K562 (cell line): ENCODE data around the gene PRDM12. TPM values are rescaled to one million over a fixed set of nuclear protein-coding genes. Genes with fewer than 3 reads are reported as not detected.

Source experiments
- BRD4 ChIP-seq: fragments of 200-600 bp; sonication (generic); IDR thresholded peaks from 2 replicates; pipeline ENCODE4 v1.6.1; 2017; ENCODE audit warnings: inconsistent platforms
- BRD9 ChIP-seq: fragments of 450-650 bp; IDR thresholded peaks from 2 replicates; pipeline ENCODE4 v1.6.1; 2018; ENCODE audit warnings: low read depth; ENCODE audit not compliant: partially characterized antibody
- EHMT2 ChIP-seq: fragments of 450-650 bp; IDR thresholded peaks from 2 replicates; pipeline ENCODE4 v1.6.1; 2018; ENCODE audit warnings: antibody characterized with exemption
- FOSL1 ChIP-seq: fragments of 200-800 bp; sonication (Bioruptor generic); conservative IDR thresholded peaks from 2 replicates; pipeline ENCODE4 v1.6.1; 2016; ENCODE audit warnings: missing genetic modification characterization, missing compliant biosample characterization
- FOXA3 ChIP-seq, 2 experiments: fragments of 450-650 bp in 1 of 2; sonication (generic) in 1 of 2; formaldehyde crosslinking; IDR thresholded peaks in 1 of 2; conservative IDR thresholded peaks in 1 of 2; 2 replicates each; pipeline versions ENCODE4 v1.4.0 to v1.8.0; 2020 to 2022; ENCODE audit warnings: mild to moderate bottlenecking in 2 of 2, missing genetic modification reagents in 1 of 2
- FOXP1 ChIP-seq: sonication (generic); formaldehyde crosslinking; IDR thresholded peaks from 2 replicates; pipeline ENCODE4 v1.8.0; 2022; ENCODE audit warnings: mild to moderate bottlenecking, missing genetic modification reagents
- HNRNPL ChIP-seq: fragments of 200-400 bp; formaldehyde crosslinking; IDR thresholded peaks from 2 replicates; pipeline ENCODE4 v1.6.1; 2017; ENCODE audit warnings: low read depth, mild to moderate bottlenecking, low read length
- HNRNPUL1 ChIP-seq: fragments of 200-400 bp; formaldehyde crosslinking; IDR thresholded peaks from 2 replicates; pipeline ENCODE4 v1.6.1; 2017; ENCODE audit warnings: low read length
- KAT7 ChIP-seq: sonication (generic); formaldehyde crosslinking; IDR thresholded peaks from 2 replicates; pipeline ENCODE4 v1.8.0; 2022; ENCODE audit warnings: missing genetic modification reagents, mild to moderate bottlenecking, borderline replicate concordance
- KDM4B ChIP-seq, 2 experiments: fragments of 450-650 bp in 1 of 2; sonication (generic) in 1 of 2; IDR thresholded peaks; 2 replicates each; pipeline ENCODE4 v1.6.1; 2016 to 2017; ENCODE audit warnings: borderline replicate concordance in 2 of 2, antibody characterized with exemption in 1 of 2, low read depth in 1 of 2, mild to moderate bottlenecking in 1 of 2
- MAFF ChIP-seq: IDR thresholded peaks from 2 replicates; pipeline ENCODE4 v1.6.1; 2012; ENCODE audit warnings: low read length, improper control_type of control experiment
- MCM3 ChIP-seq: fragments of 450-650 bp; IDR thresholded peaks from 2 replicates; pipeline ENCODE4 v1.6.1; 2016
- MED1 ChIP-seq: sonication (generic); formaldehyde crosslinking; IDR thresholded peaks from 2 replicates; pipeline ENCODE4 v1.8.1; 2023; ENCODE audit warnings: missing genetic modification reagents, borderline replicate concordance
- NONO ChIP-seq, 2 experiments: fragments of 200-400 bp in 1 of 2; fragments of 450-650 bp in 1 of 2; formaldehyde crosslinking in 1 of 2; IDR thresholded peaks; 2 replicates each; pipeline ENCODE4 v1.6.1; 2017; ENCODE audit warnings: low read depth in 2 of 2, mild to moderate bottlenecking in 2 of 2, moderate library complexity in 2 of 2, low read length in 1 of 2
- NR3C1 ChIP-seq: sonication (generic); formaldehyde crosslinking; IDR thresholded peaks from 2 replicates; pipeline ENCODE4 v1.8.1; 2022; ENCODE audit warnings: missing genetic modification reagents
- RNF2 ChIP-seq: sonication (generic); IDR thresholded peaks from 2 replicates; pipeline ENCODE4 v1.6.1; 2016
- TSC22D4 ChIP-seq: fragments of 450-650 bp; IDR thresholded peaks from 2 replicates; pipeline ENCODE4 v1.6.1; 2016; ENCODE audit warnings: missing genetic modification characterization, missing biosample characterization, control low read depth
- ZEB2 ChIP-seq: fragments of 450-650 bp; IDR thresholded peaks from 2 replicates; pipeline ENCODE4 v1.6.1; 2016
- ZFP30 ChIP-seq: fragments of 250-450 bp; sonication (Bioruptor Pico); IDR thresholded peaks from 2 replicates; pipeline ENCODE4 v1.8.0; 2022; ENCODE audit warnings: moderate library complexity, mild to moderate bottlenecking, inconsistent platforms, borderline replicate concordance
- ZNF253 ChIP-seq: fragments of 250-450 bp; sonication (Bioruptor Pico); conservative IDR thresholded peaks from 2 replicates; pipeline ENCODE4 v1.6.1; 2021; ENCODE audit warnings: mild to moderate bottlenecking
- polyA plus RNA-seq, 8 experiments: library from polyadenylated mRNA; depleted of rRNA in 4 of 8; stranded (reverse) in 5 of 8; unstranded in 3 of 8; fragments of >200 nt; fragmentation: Nextera tagmentation in 2 of 8; fragmentation: Illumina TruSeq in 1 of 8; extraction: Ambion mirVana in 2 of 8; extraction: Trizol in 1 of 8; gene quantifications; 2 replicates each; pipeline versions ENCODE4 v1.2.1 to v1.2.3, GENCODE V29; 2011 to 2014; ENCODE audit warnings: inconsistent platforms in 1 of 8, missing spikeins in 1 of 8
- total RNA-seq, 7 experiments: library from RNA; depleted of rRNA in 6 of 7; stranded (reverse); fragments of >200 nt in 6 of 7; fragmentation: Illumina TruSeq in 2 of 7; extraction: Trizol in 2 of 7; gene quantifications; 2 replicates each; pipeline versions ENCODE4 v1.2.1 to v1.2.3, GENCODE V29; 2011 to 2021; ENCODE audit warnings: low replicate concordance in 1 of 7
- TF ChIP-seq, protein P1 (sequence below): fragments of 250-450 bp; sonication (Bioruptor Pico); IDR thresholded peaks from 2 replicates; pipeline ENCODE4 v1.5.0; 2020; ENCODE audit warnings: mild to moderate bottlenecking
- TF ChIP-seq, protein P2 (sequence below): fragments of 250-450 bp; sonication (Bioruptor Pico); IDR thresholded peaks from 2 replicates; pipeline ENCODE4 v1.4.0; 2020
- TF ChIP-seq, protein P3 (sequence below): fragments of 250-450 bp; sonication (Bioruptor Pico); IDR thresholded peaks from 2 replicates; pipeline ENCODE4 v1.5.0; 2021

The PRDM12 gene
- total and polyA plus RNA-seq, 9 of the 15 experiments (the other 6 are each of a cell fraction or from before 2014, with no cell fraction given), result 0.04 to 0.22 (median 0.07) TPM; not detected in 3

DNA sequence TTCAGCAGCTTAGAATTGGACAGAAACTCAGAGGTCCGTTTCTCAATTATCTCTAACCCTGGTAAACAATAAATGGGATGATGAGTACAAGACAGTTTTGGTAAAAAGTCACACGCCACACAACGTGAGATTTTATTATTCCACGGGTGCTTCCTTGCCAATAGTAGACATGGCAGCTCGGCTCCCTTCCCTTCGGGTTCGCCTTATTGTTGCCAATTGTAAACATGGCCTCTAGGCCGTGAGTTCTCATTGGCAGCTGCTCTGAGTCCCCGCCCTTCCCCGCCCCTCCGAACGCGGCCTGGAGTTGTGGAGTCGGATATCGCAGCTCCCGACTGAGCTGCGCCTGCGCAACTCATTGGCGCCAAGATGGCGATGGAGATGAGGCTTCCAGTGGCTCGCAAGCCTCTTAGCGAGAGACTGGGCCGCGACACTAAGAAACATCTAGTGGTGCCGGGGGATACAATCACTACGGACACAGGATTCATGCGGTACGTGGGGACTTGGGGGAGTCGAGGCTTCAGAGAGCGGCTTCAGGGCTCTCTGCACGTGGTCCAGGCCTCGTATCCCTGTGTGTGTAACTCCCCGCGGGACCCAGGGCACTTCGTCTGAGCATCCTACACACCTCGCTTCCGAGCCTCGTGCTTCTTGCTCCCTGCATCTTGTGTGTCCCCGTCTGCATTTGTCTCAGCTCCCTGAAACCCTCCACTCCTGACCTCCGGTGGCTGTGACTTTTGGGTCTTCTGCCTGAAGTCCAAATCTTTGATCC lies 29.2 kb downstream of the PRDM12 start, which contains the start of gene EXOSC2 (continued):
- no peak for TF ChIP-seq FOSL1
- peak; percentile 18 to 98; a peak in 2 of 4 replicates for TF ChIP-seq FOXA3 (CRISPR knock-in tag; conservative IDR thresholded peaks at IDR 0.05 in 1 of 2, IDR thresholded peaks at IDR 0.05 in 1 of 2)
- TF ChIP-seq TSC22D4, result no peak
- 0 out of 2 replicates have a peak, but pooled peaks have one; percentile 62 for TF ChIP-seq BRD4
- TF ChIP-seq HNRNPUL1, result no peak
- TF ChIP-seq KAT7 (CRISPR knock-in tag), result no peak
- TF ChIP-seq, protein P1, sequence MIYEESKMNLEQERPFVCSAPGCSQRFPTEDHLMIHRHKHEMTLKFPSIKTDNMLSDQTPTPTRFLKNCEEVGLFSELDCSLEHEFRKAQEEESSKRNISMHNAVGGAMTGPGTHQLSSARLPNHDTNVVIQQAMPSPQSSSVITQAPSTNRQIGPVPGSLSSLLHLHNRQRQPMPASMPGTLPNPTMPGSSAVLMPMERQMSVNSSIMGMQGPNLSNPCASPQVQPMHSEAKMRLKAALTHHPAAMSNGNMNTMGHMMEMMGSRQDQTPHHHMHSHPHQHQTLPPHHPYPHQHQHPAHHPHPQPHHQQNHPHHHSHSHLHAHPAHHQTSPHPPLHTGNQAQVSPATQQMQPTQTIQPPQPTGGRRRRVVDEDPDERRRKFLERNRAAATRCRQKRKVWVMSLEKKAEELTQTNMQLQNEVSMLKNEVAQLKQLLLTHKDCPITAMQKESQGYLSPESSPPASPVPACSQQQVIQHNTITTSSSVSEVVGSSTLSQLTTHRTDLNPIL (CRISPR knock-in tag), result no peak
- TF ChIP-seq ZFP30 (CRISPR knock-in tag), result no peak
- no peak for TF ChIP-seq HNRNPL
- no peak for TF ChIP-seq MED1 (CRISPR knock-in tag)
- peak; percentile 51; the same call in 1 of the 2 replicates for TF ChIP-seq RNF2
- no peak for TF ChIP-seq NR3C1 (CRISPR knock-in tag)
- TF ChIP-seq, protein P2, sequence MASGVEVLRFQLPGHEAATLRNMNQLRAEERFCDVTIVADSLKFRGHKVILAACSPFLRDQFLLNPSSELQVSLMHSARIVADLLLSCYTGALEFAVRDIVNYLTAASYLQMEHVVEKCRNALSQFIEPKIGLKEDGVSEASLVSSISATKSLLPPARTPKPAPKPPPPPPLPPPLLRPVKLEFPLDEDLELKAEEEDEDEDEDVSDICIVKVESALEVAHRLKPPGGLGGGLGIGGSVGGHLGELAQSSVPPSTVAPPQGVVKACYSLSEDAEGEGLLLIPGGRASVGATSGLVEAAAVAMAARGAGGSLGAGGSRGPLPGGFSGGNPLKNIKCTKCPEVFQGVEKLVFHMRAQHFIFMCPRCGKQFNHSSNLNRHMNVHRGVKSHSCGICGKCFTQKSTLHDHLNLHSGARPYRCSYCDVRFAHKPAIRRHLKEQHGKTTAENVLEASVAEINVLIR (CRISPR knock-in tag), result no peak
- TF ChIP-seq BRD9, result peak; percentile 36
- no peak for TF ChIP-seq ZEB2
- no peak for TF ChIP-seq KDM4B (IDR thresholded peaks at IDR 0.05; ENCODE audit: borderline replicate concordance in 2 of 2, low read depth in 1 of 2)
- no peak for TF ChIP-seq MCM3
- TF ChIP-seq MAFF, result no peak
- no peak for TF ChIP-seq ZNF253 (CRISPR knock-in tag)
- TF ChIP-seq FOXP1 (CRISPR knock-in tag), result no peak
- no peak for TF ChIP-seq EHMT2
- TF ChIP-seq, protein P3, sequence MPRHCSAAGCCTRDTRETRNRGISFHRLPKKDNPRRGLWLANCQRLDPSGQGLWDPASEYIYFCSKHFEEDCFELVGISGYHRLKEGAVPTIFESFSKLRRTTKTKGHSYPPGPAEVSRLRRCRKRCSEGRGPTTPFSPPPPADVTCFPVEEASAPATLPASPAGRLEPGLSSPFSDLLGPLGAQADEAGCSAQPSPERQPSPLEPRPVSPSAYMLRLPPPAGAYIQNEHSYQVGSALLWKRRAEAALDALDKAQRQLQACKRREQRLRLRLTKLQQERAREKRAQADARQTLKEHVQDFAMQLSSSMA (CRISPR knock-in tag), result no peak
- no peak for TF ChIP-seq NONO (IDR thresholded peaks at IDR 0.05; ENCODE audit: low read depth in 2 of 2, low read length in 1 of 2)
